GM12873 (cell line): ENCODE results near the gene ZNF430.

ENCODE experiments used
- CTCF ChIP-seq: IDR thresholded peaks from 2 replicates; pipeline ENCODE4 v1.5.1; 2012; ENCODE audit warnings: low read depth, mild to moderate bottlenecking, moderate library complexity, low read length, control low read depth; ENCODE audit not compliant: insufficient read depth; ENCODE audit errors: missing control alignments

The ZNF430 gene

GRCh38 chr19:21047716-21048115 is 27.3 kb downstream of the ZNF430 start:
- TF ChIP-seq CTCF, result no peak

DNA sequence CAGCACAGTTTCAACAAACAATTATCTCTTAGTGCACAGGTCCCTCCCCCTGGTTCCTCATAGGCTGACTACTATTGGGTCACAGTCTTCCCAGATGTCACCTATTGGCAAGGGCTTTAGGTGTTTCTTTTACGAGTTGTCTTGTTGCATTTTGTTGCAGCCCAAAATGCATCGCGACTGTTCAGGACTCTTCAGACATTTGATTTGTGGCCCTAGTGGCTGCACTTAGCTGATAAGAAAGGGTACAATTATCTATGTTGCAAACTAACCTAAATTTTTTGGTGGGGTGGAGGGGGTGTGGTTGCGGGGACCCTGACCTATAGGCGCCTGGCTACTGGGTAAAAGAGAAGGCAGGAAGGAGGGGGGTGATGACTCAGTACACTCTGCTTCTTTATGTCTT is 32.4 kb downstream of the ZNF430 start:
- TF ChIP-seq CTCF, result no peak

GRCh38 chr19:21065336-21065735 is 44.9 kb downstream of the ZNF430 start:
- no peak for TF ChIP-seq CTCF

DNA sequence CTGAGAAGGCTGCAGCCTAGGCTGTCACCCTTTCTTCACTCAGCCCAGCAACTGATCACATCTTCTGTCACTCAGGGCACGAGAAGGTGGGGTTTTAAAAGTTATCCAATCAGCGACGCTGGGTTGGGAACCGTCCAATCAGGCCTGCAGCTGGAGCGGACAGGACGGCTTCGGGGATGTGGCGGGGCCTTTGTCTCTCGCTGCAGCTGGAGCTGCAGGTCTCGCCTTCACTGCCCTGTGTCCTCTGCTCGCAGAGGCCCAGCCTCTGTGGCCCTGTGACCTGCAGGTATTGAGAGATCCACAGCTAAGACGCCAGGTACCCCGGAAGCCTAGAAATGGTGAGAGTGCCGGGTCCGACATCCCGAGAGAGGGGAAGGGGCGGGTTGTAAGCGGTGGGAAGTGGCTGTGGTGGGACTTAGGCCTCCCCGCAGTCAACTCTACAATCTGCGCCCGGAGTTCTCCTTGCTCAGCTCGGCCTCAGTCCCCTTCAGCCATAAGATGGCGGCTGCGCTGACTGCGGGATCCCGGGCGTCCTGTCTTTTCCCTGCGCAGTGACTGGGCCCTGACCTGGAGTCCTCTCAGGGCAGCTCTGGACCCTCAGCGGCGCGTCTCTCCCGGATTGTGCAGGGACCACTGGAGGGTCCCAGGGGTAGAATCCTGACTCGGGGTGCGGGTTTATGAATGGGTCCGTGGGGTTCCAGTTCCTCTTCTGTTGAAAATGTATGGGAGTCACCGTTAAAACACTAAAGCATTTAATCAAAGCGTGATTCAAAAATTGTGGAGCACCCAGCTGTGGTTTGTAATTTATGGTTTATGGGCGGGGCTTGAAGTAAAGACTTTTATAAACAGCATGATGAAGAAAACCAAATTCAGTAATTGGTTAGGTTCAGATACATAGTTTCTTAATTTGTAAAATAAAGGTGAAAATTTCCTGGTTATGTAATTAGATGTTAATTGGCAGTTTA is 61.8 kb downstream of the ZNF430 start, which contains the start of gene ZNF714:
Gene ZNF714 (plus strand): TSS at position 193 of the 965 bp plus-strand sequence. CDS start 16,066 bp downstream, outside the sequence.
- no peak for TF ChIP-seq CTCF

- no peak for TF ChIP-seq CTCF
These were observed 63.9 kb downstream of the ZNF430 start for GRCh38 chr19:21084343-21084742.

GRCh38 chr19:21087871-21088270 is 67.4 kb downstream of the ZNF430 start:
- no peak for TF ChIP-seq CTCF

- TF ChIP-seq CTCF, result no peak
These were observed 71.7 kb downstream of the ZNF430 start for GRCh38 chr19:21092109-21092508.
